Endothelial cell of hepatic sinusoid (primary cell): Measurements from ENCODE around the gene CYP24A1.

Source experiments
- in situ Hi-C: cut with HindIII; loops from 2 replicates; pipeline ENCODE4 v1.10.0; 2017; ENCODE audit warnings: low sequenced_read_pairs

CYP24A1 gene

GRCh38 chr20:54178256-54178655 is 4.5 kb upstream of the CYP24A1 start:
- in situ Hi-C loops = loop anchor here (5.0 kb wide), 1 partner anchor 91 kb away; no protein-coding TSS in a partner anchor

GRCh38 chr20:54177378-54177777 is 3.6 kb upstream of the CYP24A1 start:
- in situ Hi-C loops = loop anchor here (5.0 kb wide), 1 partner anchor 90 kb away; no protein-coding TSS in a partner anchor

GRCh38 chr20:54176610-54177009 is 2.8 kb upstream of the CYP24A1 start:
- in situ Hi-C loops = loop anchor here (5.0 kb wide), 1 partner anchor 89 kb away; no protein-coding TSS in a partner anchor

GRCh38 chr20:54174457-54175175 is 830 bp upstream of the CYP24A1 start:
- in situ Hi-C loops = loop anchor here (5.0 kb wide), 1 partner anchor 87 kb away; no protein-coding TSS in a partner anchor

- in situ Hi-C loops = no loop called here
Observed at GRCh38 chr20:54172856-54173652, 732 bp downstream of the CYP24A1 start.

- in situ Hi-C loops = no loop called here
Observed at GRCh38 chr20:54172532-54172855, 1.3 kb downstream of the CYP24A1 start.

- in situ Hi-C loops = no loop called here
Observed at GRCh38 chr20:54170963-54171362, 2.8 kb downstream of the CYP24A1 start.

- in situ Hi-C loops = no loop called here
Observed at GRCh38 chr20:54170026-54170471, 3.7 kb downstream of the CYP24A1 start.

GRCh38 chr20:54168961-54169862 is 4.6 kb downstream of the CYP24A1 start:
- in situ Hi-C loops = no loop called here

GRCh38 chr20:54167909-54168872 is 5.6 kb downstream of the CYP24A1 start:
- in situ Hi-C loops = no loop called here

GRCh38 chr20:54166987-54167662 is 6.7 kb downstream of the CYP24A1 start:
- in situ Hi-C loops = no loop called here

GRCh38 chr20:54165803-54166202 is 8.0 kb downstream of the CYP24A1 start:
- in situ Hi-C loops = no loop called here

- in situ Hi-C loops = no loop called here
Observed at GRCh38 chr20:54165014-54165413, 8.8 kb downstream of the CYP24A1 start.

- in situ Hi-C loops = no loop called here
Observed at GRCh38 chr20:54163402-54163801, 10.4 kb downstream of the CYP24A1 start.

GRCh38 chr20:54162378-54163009 is 11.3 kb downstream of the CYP24A1 start:
- in situ Hi-C loops = no loop called here

GRCh38 chr20:54161821-54162149 is 12.0 kb downstream of the CYP24A1 start:
- in situ Hi-C loops = no loop called here

GRCh38 chr20:54161008-54161820 is 12.6 kb downstream of the CYP24A1 start:
- in situ Hi-C loops = no loop called here
